HEK293T (cell line): ENCODE results near the gene SMARCA5.

Experiments
- ARNT ChIP-seq: fragments of 450-650 bp; IDR thresholded peaks from 2 replicates; pipeline ENCODE4 v1.6.1; 2017; ENCODE audit warnings: mild to moderate bottlenecking
- BHLHE40 ChIP-seq: fragments of 450-650 bp; IDR thresholded peaks from 2 replicates; pipeline ENCODE4 v1.6.1; 2016; ENCODE audit warnings: mild to moderate bottlenecking, moderate library complexity, borderline replicate concordance
- ELF4 ChIP-seq: fragments of 450-650 bp; IDR thresholded peaks from 2 replicates; pipeline ENCODE4 v1.6.1; 2017; ENCODE audit warnings: antibody characterized with exemption
- FOXA1 ChIP-seq: fragments of 450-650 bp; IDR thresholded peaks from 2 replicates; pipeline ENCODE4 v1.6.1; 2016; ENCODE audit warnings: mild to moderate bottlenecking
- FOXK2 ChIP-seq: fragments of 450-650 bp; IDR thresholded peaks from 2 replicates; pipeline ENCODE4 v1.6.1; 2016; ENCODE audit warnings: mild to moderate bottlenecking
- FOXM1 ChIP-seq: fragments of 450-650 bp; IDR thresholded peaks from 2 replicates; pipeline ENCODE4 v1.6.1; 2017; ENCODE audit warnings: mild to moderate bottlenecking, borderline replicate concordance
- HDGF ChIP-seq: fragments of 450-650 bp; IDR thresholded peaks from 2 replicates; pipeline ENCODE4 v1.6.1; 2017; ENCODE audit warnings: antibody characterized with exemption, borderline replicate concordance
- LEF1 ChIP-seq: fragments of 450-650 bp; IDR thresholded peaks from 2 replicates; pipeline ENCODE4 v1.6.1; 2017; ENCODE audit warnings: mild to moderate bottlenecking, borderline replicate concordance
- NFRKB ChIP-seq: fragments of 450-650 bp; IDR thresholded peaks from 2 replicates; pipeline ENCODE4 v1.6.1; 2016; ENCODE audit warnings: mild to moderate bottlenecking, moderate library complexity
- SP1 ChIP-seq: fragments of 450-650 bp; IDR thresholded peaks from 2 replicates; pipeline ENCODE4 v1.6.1; 2017
- SUZ12 ChIP-seq: fragments of 450-650 bp; IDR thresholded peaks from 2 replicates; pipeline ENCODE4 v1.6.1; 2016; ENCODE audit warnings: mild to moderate bottlenecking
- TARDBP ChIP-seq: fragments of 450-650 bp; IDR thresholded peaks from 2 replicates; pipeline ENCODE4 v1.6.1; 2016

GRCh38 chr4:143538979-143539669 is 25.6 kb downstream of the SMARCA5 start:
- no peak for TF ChIP-seq FOXA1
- TF ChIP-seq ARNT = no peak
- TF ChIP-seq NFRKB = no peak
- no peak for TF ChIP-seq BHLHE40
- no peak for TF ChIP-seq SUZ12
- TF ChIP-seq SP1 = no peak
- no peak for TF ChIP-seq FOXM1
- no peak for TF ChIP-seq HDGF
- no peak for TF ChIP-seq ELF4
- TF ChIP-seq FOXK2 = no peak
- no peak for TF ChIP-seq TARDBP
- no peak for TF ChIP-seq LEF1
